Transverse colon (tissue), 1 donor: ENCODE measurements around the gene VMO1.

Experiments used
- EP300 ChIP-seq: sonication (generic); formaldehyde crosslinking; IDR thresholded peaks from one replicate; pipeline ENCODE4 v1.6.1; 2017; ENCODE audit warnings: antibody characterized with exemption, low read depth
- POLR2A ChIP-seq: fragments of 450-650 bp; IDR thresholded peaks from one replicate; pipeline ENCODE4 v1.6.1; 2016; ENCODE audit warnings: antibody characterized with exemption, mild to moderate bottlenecking, moderate library complexity

GRCh38 chr17:4777969-4778760, 8.0 kb downstream of the VMO1 start:
- TF ChIP-seq POLR2A = no peak
- no peak for TF ChIP-seq EP300
